NCI-H1694 (cell line): ENCODE measurements around the gene COL6A1.
"Not testable (repeated sequence)": the region's sequence is repeated elsewhere in the genome, so short reads cannot be mapped to it uniquely, and the experiment has no call there.

Experiments
- DNase-seq: peaks from one replicate; lab custom pipeline; 2025; lab: John Stamatoyannopoulos, UW

The COL6A1 gene

DNA sequence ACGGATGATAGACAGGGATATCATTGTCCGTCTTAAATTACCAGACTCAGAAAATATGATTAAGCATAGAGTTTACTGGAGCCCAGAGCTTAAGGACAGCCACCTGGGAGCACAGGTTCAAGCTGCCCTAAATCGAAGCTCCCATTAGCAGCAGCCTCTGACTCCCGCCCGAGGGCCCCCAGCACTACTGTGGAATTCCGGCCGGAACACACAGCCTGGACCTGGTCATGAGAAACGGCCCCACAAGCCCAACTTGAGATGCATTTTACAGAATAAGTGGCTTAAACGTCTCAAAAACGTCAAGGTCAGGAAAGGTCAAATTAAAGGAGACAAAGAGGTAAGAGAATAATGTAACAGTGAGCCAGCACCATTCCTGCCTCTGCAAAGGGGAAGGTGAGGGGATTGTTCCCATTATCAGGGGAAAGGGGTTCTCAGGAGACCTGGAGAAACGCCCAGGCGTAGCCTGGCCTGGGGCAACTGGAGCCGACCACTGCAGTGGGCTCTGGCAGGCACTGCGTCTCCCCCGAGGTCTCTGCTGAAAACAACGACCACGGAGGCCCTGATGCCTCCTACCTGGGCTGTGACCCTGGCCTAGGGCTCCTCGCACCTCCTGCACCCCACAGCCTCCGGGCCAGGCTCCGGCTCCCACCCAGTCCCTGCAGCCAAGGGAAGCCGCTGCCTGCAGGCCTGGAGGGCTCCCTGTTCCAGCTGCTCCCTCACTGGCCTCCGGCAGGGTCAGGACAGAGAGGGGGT is 11.5 kb upstream of the COL6A1 start:
- no peak for DNase-seq

DNA sequence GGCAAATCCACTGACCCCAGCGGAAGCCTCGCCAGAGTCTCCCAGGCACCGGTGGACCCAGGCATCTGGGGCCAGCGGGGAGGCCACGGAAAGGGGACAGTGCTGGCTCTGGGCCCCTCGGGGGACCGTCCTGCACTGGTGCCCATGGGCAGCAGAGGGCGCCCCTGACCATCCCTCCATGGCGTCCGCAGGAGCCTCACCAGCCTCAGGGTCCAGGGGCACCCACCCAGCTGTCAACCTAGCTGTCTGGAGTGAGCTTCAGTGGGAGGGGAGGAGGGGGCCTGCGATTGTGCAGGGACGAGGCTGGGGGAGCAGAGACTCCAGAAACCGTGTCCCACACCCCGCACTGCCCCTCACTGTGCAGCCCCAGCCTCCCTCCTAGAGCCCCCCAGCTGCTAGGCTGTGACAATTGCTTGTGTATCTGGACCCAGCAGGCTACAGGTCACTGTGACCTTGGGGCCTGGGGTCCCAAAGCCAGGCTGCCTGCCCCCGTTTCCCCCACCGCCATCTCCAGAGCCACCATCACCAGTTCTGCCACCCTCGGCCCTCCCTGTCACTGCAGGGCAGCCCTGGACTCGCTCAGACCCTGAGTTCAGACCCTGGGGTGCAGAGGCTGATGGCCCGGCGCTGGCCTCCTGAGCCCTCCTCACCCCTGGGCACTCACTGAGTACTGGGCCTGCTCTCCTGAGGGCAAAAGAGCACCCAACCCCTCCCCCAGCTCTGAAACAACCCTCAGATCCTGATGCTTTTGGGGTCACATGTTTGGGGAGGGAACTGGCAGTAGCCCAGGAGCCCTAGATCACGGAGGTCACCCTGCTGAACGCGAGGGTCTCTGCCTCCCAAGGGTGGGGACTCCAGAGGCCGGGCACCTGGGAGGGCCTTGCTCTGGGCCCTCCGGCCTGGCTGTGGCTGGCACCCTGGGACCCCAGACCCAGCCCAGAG is 10.6 kb upstream of the COL6A1 start:
- peak; percentile 9 for DNase-seq

DNA sequence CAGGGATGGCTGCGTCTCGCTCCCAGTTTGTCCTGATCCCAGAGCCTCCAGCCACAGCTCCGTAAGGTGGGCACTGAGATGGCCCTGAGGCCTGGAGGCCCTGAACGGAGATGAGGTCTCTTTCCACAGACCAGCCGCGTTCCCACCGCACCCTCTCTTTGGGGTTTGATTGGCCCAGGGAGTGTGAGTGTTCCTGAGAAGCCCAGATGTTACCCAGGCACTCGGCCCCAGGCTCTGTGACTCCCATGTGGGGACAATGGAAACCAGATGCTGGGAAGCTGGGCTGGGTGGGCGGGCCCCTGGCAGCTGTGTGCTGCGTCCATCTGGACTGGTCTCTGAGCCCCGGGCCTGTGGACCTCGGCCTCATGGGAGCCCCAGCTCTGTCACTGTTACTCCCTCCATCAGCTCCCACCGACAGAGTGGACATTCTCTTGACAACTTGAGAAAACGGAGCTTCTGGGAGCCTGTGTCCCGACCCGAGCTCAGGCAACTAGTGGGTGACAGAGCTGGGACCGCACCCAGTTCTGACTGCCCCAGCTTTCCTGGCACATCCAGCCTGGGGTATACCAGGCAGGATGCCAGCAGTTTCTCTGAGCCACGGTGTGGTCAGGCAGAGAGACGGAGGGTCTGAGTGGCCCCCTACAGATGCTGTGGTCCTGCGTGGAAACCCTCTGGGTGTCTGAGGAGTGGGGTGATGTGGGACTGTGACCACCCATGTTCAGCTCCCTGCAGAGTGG is 9.8 kb upstream of the COL6A1 start:
- DNase-seq, result no peak

DNA sequence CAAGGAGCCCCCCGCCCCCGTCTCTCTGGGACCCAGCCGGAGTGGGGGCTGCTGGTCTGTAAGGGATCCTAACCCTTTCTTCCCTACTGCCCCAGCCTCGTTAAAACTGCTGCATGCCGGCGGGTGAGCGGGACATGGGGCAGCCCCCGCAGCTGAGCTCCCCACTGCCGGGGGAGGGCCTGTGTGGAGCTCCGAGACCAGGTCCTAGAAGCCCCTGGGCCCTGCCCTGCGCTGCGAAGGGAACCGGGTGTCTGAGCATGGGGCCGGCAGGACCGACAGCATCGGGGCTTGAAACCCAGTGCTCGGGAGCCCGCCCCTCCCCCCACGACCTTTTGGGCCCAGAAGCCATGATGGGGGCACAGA is 9.2 kb upstream of the COL6A1 start:
- no peak for DNase-seq

GRCh38 chr21:45972716-45973474 is 8.7 kb upstream of the COL6A1 start:
- peak; percentile 19 for DNase-seq

GRCh38 chr21:45973475-45974072 is 8.0 kb upstream of the COL6A1 start:
- DNase-seq, result peak; percentile 48

GRCh38 chr21:45974073-45975019 is 7.2 kb upstream of the COL6A1 start:
- DNase-seq, result no peak

GRCh38 chr21:45975020-45975666 is 6.4 kb upstream of the COL6A1 start:
- DNase-seq, result no peak

GRCh38 chr21:45975667-45976409 is 5.7 kb upstream of the COL6A1 start:
- not testable (repeated sequence) for DNase-seq

GRCh38 chr21:45976701-45977311 is 4.8 kb upstream of the COL6A1 start:
- DNase-seq, result no peak

DNA sequence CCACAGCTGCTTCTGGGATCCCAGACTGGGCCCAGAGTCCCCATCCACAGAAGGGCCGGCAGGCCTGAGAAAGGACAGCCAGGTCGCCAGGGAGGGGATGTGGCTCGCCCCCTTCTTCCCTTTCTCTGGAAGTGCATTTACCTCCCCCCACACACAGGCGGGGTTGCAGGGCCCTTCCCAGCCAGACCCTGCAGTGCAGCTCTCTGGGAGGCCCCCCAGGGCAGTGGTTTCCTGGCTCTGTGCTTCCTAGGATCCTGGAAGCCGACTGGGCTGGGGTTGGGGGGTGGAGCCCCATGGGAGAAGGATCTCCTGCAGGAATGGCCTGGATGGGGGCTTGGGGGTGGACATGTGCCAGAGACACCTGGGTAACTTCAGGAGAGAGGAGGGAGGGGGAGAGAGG is 4.2 kb upstream of the COL6A1 start:
- DNase-seq, result no peak

GRCh38 chr21:45979141-45979631 is 2.4 kb upstream of the COL6A1 start:
- no peak for DNase-seq

DNA sequence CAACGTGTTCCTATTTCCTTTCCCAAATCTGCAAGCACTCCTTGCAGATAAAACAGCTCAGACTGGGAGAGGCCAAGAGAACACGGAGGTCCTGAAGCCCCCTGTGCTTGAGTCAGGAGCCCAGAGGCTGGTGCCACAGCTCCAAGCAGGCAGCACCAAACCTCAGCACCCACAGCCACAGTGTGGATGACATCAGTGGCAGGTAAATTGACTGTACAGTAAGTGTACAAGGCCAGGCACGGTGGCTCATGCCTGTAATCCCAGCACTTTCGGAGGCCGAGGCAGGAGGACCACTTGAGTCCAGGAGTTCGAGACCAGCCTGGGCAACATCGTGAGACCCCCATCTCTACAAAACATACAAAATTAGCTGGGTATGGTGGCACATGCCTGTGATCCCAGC is 1.9 kb upstream of the COL6A1 start:
- no peak for DNase-seq

GRCh38 chr21:45980271-45980670 is 1.3 kb upstream of the COL6A1 start:
- no peak for DNase-seq

GRCh38 chr21:45980697-45981096 is 873 bp upstream of the COL6A1 start:
- DNase-seq, result no peak

DNA sequence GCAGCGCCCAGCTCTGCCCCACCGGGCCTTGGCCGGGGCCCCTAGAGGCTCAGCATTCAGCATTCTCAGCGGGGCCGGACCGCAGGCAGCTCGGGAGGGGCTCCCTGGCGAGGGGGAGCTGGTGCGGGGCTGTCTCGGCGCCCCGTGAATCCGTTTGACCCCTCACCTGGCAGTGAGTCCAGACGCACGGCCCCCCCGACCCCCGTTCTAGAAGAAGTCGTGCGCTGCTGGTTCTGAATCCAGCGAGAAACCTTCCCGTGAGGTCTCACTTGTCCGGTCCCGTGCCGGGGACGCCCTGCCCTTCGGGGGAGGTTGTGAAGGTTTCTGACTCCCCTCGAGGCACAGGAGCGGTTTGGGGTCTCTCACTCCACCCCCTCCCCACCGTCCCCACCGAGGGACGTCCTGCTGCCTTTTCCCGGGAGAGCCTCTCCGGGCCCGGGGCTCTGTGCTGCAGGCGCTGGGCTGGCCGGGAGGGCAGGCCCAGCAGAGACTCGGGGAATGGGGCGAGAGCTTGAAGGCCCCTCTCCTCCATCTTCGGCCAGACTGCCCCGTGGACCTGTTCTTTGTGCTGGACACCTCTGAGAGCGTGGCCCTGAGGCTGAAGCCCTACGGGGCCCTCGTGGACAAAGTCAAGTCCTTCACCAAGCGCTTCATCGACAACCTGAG is 655 bp downstream of the COL6A1 start:
- no peak for DNase-seq

GRCh38 chr21:45982758-45983648 is 1.4 kb downstream of the COL6A1 start:
- DNase-seq, result no peak
